GM21515 (cell line): ENCODE measurements around the gene PROZ.

Experiments used
- ATAC-seq: cut with Tn5 transposase; IDR thresholded peaks from one replicate; pipeline ENCODE4 v1.9.1; 2021; ENCODE audit not compliant: unreplicated experiment

The PROZ gene

GRCh38 chr13:113196970-113197737, 38.7 kb downstream of the PROZ start:
- ATAC-seq: no peak

GRCh38 chr13:113201815-113202214, 43.4 kb downstream of the PROZ start:
- no peak for ATAC-seq

- no peak for ATAC-seq
Observed at GRCh38 chr13:113202912-113203311, 44.5 kb downstream of the PROZ start.

GRCh38 chr13:113203507-113204377, 45.3 kb downstream of the PROZ start:
- ATAC-seq: no peak

GRCh38 chr13:113204378-113204734, 45.9 kb downstream of the PROZ start:
- no peak for ATAC-seq

- no peak for ATAC-seq
Observed at GRCh38 chr13:113205428-113205931, 47.0 kb downstream of the PROZ start.

- no peak for ATAC-seq
Observed at GRCh38 chr13:113207460-113207859, 49.0 kb downstream of the PROZ start.

- peak; percentile 25 for ATAC-seq
Observed at GRCh38 chr13:113207890-113208420, 49.5 kb downstream of the PROZ start.

GRCh38 chr13:113208421-113209335, 50.2 kb downstream of the PROZ start, which contains the start of gene PCID2:
Gene PCID2, minus strand, starts transcription at chr13:113208669. Its CDS starts 35 bp downstream, at chr13:113208634.
- peak; percentile 76 for ATAC-seq

GRCh38 chr13:113209336-113209758, 50.9 kb downstream of the PROZ start, which contains the start of gene CUL4A:
Gene CUL4A, plus strand, starts transcription at chr13:113209613. Its CDS starts 15 bp downstream, at chr13:113209628.
- peak; percentile 37 for ATAC-seq

GRCh38 chr13:113209759-113210421, 51.4 kb downstream of the PROZ start:
- peak; percentile 44 for ATAC-seq

GRCh38 chr13:113210833-113211232, 52.4 kb downstream of the PROZ start:
- ATAC-seq: no peak

- no peak for ATAC-seq
Observed at GRCh38 chr13:113211774-113212173, 53.3 kb downstream of the PROZ start.

- no peak for ATAC-seq
Observed at GRCh38 chr13:113216254-113217048, 58.0 kb downstream of the PROZ start.

GRCh38 chr13:113218586-113218985, 60.1 kb downstream of the PROZ start:
- no peak for ATAC-seq

GRCh38 chr13:113219256-113219940, 61.0 kb downstream of the PROZ start:
- ATAC-seq: no peak

- no peak for ATAC-seq
Observed at GRCh38 chr13:113220141-113220598, 61.7 kb downstream of the PROZ start.

- no peak for ATAC-seq
Observed at GRCh38 chr13:113220877-113221276, 62.4 kb downstream of the PROZ start.
